ENCODE data around the gene SYT3.
"Not testable (repeated sequence)": the region's sequence is repeated elsewhere in the genome, so short reads cannot be mapped to it uniquely, and the experiment has no call there.

GRCh38 chr19:50581795-50582660 lies 57.7 kb downstream of the SYT3 start:
- not testable (repeated sequence) for TF ChIP-seq CTCF, POLR2A (IDR thresholded peaks at IDR 0.05)

Data from lower leg skin (tissue), 3 donors.